Endometrium (tissue), 2 donors: Measurements from ENCODE around the gene CLEC9A.

ENCODE experiments used
- FAIRE-seq: peaks from 2 replicates; lab custom pipeline; 2012; peaks lifted over from hg19 to GRCh38; lab: Jason Lieb, UNC
- donor health status: control.
- donor health status: control.

Gene CLEC9A

DNA sequence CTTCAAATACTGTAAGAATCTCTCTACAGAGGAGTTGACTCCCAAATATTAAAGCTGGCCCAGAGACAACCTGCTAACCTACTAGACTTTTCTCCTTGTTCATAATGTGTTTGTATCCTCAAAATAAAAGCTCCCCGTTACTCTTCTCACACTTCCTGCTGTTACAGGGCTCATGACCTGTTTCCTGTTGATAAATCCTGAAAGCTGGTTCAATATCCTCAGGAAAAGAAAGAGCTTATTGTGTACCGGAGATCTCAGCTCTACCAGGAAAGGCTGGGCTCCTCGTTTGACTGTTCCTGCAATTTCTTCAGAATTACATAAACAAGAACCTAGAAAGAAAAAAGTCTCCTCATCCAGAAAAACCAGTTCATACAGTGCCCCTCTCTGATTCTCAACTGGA is 37.5 kb downstream of the CLEC9A start:
- no peak for FAIRE-seq

DNA sequence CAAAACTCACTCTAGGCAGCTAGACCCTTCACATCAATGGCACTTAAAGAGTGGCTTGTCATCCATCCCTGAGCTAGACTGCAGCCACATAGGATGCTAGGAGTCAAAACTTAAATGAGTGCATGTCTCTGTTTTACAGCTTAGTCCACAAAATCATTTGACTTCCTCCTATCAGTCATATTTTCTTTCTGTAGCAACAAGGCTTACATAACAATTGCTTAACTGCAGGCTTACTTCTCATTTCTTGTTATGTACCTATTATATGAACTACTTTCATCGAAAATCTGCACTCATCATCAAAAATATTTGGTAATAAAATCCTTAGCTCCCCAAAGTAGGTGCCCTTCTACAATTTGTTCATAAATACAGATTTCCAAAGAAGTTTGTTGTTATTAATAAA is 38.2 kb downstream of the CLEC9A start:
- FAIRE-seq: no peak

GRCh38 chr12:10069099-10069498 is 38.6 kb downstream of the CLEC9A start:
- no peak for FAIRE-seq

DNA sequence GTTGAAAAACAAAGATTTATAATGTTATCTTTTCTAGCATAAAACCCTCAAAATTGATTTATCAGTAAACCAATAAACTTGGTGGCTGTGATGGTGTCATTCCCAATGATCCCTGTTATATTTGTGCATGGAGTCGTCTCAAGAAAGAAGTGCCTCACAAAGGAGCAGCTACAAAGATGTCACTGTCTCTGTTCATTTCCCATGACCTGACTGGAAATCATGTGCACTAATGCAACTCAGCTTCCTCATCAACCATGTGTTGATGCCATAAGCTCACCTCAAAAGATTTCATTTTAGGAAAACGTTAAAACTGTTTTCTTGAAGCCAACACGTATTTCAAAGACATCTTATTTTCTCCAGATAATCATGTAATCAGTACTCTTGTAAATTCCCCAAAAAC is 39.5 kb downstream of the CLEC9A start:
- no peak for FAIRE-seq

- FAIRE-seq: no peak
Observed at GRCh38 chr12:10070380-10070779, 39.9 kb downstream of the CLEC9A start.

DNA sequence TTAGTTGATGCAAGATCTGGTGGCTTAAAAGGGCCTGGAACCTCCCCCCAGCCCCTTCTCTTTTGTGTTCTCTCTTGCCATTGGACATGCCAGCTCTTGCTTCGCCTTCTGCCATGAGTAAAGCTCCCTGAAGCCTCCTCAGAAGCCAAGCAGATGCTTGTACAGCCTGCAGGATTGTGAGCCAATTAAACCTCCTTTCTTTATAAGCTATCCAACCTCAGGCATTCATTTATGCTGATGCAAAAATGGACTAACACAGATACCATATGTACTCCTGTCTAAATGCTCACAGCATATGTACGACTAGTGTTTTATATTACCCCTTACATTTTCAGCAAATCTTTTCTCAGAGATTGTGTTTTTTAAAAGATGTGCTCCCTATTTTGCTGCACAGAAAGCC is 41.6 kb downstream of the CLEC9A start:
- no peak for FAIRE-seq

DNA sequence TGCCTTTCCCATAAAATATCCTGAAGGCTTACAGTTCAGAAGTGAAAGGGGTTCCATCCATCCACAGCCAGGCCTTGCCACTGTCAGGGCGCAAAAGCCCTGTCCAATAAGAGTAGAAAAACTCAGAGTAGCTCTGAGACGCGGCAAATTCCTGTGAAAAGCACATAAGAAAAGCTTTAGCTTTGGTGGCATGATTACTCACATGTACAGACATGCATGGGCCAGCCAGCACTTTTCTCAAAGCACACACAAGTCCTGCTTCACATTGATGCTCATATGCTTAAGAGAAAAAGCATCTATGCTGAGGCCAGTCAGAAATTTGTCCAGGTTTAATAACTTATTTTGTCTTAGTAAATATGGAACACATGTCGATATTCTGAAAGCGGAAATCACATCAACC is 42.8 kb downstream of the CLEC9A start:
- no peak for FAIRE-seq

GRCh38 chr12:10075451-10075850 is 45.0 kb downstream of the CLEC9A start:
- no peak for FAIRE-seq

DNA sequence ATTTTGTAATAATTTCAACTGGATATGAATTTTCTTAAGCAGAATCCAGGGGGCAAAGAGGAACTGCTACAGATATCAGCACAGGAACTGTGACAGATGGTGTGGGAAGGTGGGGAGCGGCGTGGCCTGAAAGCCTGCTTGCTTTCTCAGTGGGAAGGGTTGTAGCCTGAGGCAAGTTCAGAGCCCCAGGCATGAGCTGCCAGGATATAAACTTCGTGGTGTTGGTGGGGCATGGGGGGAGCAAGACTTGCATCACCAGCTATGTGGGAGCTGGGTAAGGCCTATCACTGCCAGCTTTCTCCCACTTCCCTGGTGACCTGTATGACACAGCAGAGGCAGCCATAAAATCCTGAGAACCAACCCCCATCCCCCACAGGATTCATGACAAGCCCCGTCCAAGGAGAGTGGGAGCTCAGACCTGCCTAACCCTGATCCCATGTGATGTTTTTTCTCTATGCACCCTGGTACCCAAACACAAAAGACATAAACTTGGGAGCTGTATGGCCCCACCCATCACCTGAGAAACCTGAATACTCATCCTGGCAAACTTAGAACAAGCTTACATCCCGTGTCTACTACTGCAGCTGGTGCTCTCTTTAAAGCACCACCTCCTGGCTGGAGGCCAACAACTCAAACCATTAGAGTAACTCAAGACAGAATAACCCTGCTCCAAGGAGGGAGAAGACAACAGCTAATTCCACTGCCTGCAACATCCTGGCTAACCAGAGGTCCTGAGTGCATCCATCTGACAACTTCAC is 51.8 kb downstream of the CLEC9A start:
- FAIRE-seq: no peak

- no peak for FAIRE-seq
Observed at GRCh38 chr12:10084733-10085132, 54.3 kb downstream of the CLEC9A start.

DNA sequence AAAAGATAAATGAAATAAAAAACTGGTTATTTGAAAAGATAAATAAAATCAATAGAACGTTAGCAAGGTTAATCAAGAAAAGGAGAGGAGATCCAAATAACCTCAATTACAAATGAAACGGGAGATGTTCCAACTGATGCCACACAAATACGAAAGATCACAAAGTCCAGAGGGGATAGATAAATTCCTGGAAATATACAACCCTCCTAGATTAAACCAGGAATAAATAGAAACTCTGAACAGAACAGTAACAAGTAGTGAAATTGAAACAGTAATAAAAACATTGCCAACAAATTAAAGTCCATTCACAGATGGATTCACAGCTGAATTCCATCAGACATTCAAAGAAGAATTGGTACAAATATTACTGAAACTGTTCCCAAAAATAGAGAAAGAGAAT is 55.9 kb downstream of the CLEC9A start:
- no peak for FAIRE-seq

GRCh38 chr12:10088031-10088430 is 57.5 kb downstream of the CLEC9A start:
- no peak for FAIRE-seq

- FAIRE-seq: no peak
Observed at GRCh38 chr12:10088955-10089900, 58.7 kb downstream of the CLEC9A start.

- no peak for FAIRE-seq
Observed at GRCh38 chr12:10094646-10095395, 64.3 kb downstream of the CLEC9A start.

- FAIRE-seq: no peak
Observed at GRCh38 chr12:10095971-10096370, 65.5 kb downstream of the CLEC9A start.

- no peak for FAIRE-seq
Observed at GRCh38 chr12:10097521-10097920, 67.0 kb downstream of the CLEC9A start.

- no peak for FAIRE-seq
Observed at GRCh38 chr12:10098791-10099190, 68.3 kb downstream of the CLEC9A start, which contains the start of gene CLEC1A. TSS of gene CLEC1A (minus strand) at chr12:10098985. CDS start at chr12:10098922, 63 bp downstream.

DNA sequence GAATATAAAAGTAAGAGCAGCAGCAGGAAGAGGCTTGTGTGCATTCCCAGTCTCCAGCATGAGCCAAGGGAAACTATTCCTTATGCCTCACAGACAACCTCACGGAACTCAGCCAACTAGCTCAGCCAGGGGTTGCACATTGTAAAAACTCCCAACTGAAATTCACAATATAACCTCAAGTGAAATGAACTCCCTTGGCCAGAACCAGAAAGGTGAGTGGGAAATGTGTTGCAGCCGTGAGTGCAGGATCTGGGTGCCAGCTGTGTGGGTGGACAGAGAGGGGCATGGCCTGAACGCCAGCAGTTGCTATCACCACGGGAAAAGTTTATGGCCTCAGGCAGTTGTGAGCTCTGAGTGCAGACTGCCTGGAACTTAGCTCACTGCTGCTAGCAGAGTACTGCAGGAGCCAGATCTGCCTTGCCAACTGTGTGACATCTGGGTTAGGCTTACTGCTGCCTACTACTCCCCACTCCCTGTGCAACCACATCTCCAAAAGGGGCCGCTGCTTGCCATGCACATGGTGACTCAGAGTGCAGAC is 70.6 kb downstream of the CLEC9A start:
- no peak for FAIRE-seq

DNA sequence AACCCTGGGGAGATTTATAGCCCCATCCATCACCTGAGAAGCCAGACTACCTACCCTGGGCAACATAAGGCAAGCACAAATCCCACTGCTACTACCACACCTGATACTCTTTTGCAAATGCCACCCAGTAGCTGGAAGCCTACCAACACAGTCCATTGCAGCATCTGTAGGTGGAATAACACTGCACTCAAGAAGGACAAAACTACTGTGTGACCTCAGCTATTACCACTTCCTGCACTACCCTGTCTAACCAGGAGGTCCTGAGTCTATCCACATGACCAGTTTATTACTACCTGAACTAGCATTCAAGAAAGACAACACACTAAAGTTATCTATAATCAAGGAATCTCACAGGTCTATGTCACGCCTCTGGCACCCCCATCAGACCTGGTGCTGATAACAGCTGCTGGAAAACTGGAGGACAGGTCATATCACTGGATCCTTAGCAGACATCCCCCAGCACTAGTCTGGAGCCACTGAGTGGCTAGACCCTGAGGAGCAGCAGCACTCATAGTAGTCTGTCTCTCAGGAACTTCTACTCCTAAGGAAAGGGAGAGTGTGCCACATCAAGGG is 71.3 kb downstream of the CLEC9A start:
- FAIRE-seq: no peak

DNA sequence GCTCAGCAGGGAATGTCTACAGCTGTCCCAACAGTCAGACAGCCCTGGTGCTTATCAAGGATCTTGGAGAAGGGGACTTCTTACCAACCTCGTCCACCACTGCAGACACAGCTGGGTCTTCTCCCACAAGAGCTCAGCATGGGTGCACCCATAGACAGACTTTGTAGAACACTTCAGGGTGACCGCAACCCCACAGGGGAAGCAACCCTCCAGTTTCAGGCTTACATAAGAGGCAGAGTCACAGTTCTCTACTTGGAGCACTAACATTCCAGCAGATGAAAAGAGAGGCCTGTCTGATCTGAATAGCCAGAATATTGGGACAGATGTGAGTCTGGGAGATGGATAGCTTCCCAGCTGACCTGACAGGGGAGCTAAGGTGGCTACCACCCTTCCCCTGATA is 71.8 kb downstream of the CLEC9A start:
- no peak for FAIRE-seq

- FAIRE-seq: no peak
Observed at GRCh38 chr12:10110256-10110844, 79.9 kb downstream of the CLEC9A start.
